ENCODE measurements around the gene PPP2R2B. TPM values are rescaled to one million over a fixed set of nuclear protein-coding genes. Genes with fewer than 3 reads are reported as not detected.

The PPP2R2B gene
- polyA plus RNA-seq, 1 experiment = 0.58 TPM

GRCh38 chr5:146592352-146592751 is 286.2 kb downstream of the PPP2R2B start:
- H3K27me3 ChIP-seq (ENCODE audit: control insufficient read depth, insufficient read depth, low read length) = no peaks in the 10 kb centered on the region
- TF ChIP-seq CTCF (IDR thresholded peaks at IDR 0.05; ENCODE audit: insufficient read depth, low read depth, low read length) = no peak
- no peak overlapping the region for H3K4me3 ChIP-seq (ENCODE audit: low read depth, low read length)
- DNase-seq (ENCODE audit: low read depth) = no peak
- CTCF ChIA-PET = no interaction called here
- H3K36me3 ChIP-seq (ENCODE audit: control insufficient read depth, insufficient read depth, low read length) = no peaks in the 10 kb centered on the region
- POLR2A ChIA-PET = no interaction called here

- Histone ChIP-seq H3K27me3 (ENCODE audit: control insufficient read depth, insufficient read depth, low read length) (no peaks in the 10 kb centered on the region), H3K4me3 (ENCODE audit: low read depth, low read length) (no peak overlapping the region), H3K36me3 (ENCODE audit: control insufficient read depth, insufficient read depth, low read length) (no peaks in the 10 kb centered on the region)
- TF ChIP-seq CTCF (IDR thresholded peaks at IDR 0.05; ENCODE audit: insufficient read depth, low read depth, low read length) = no peak
- ChIA-PET CTCF (interaction anchor here (0.9 to 1.7 kb wide), 5 partner anchors 8 to 56 kb away, joined by 3 to 4 read pairs (median 3); no protein-coding TSS in a partner anchor), POLR2A (no interaction called here)
- no peak for DNase-seq (ENCODE audit: low read depth)
These were observed 289.6 kb downstream of the PPP2R2B start for GRCh38 chr5:146589028-146589345.

GRCh38 chr5:146588331-146589027 is 290.1 kb downstream of the PPP2R2B start:
- Histone ChIP-seq H3K27me3 (ENCODE audit: control insufficient read depth, insufficient read depth, low read length) (no peaks in the 10 kb centered on the region), H3K36me3 (ENCODE audit: control insufficient read depth, insufficient read depth, low read length) (no peaks in the 10 kb centered on the region), H3K4me3 (ENCODE audit: low read depth, low read length) (no peak overlapping the region)
- POLR2A ChIA-PET = no interaction called here
- peak; percentile 21 for DNase-seq (ENCODE audit: low read depth)
- CTCF ChIA-PET = interaction anchor here (0.9 to 1.1 kb wide), 3 partner anchors 10 to 46 kb away, joined by 3 read pairs; no protein-coding TSS in a partner anchor
- TF ChIP-seq CTCF (IDR thresholded peaks at IDR 0.05; ENCODE audit: insufficient read depth, low read depth, low read length) = no peak

- CTCF ChIA-PET = no interaction called here
- DNase-seq (ENCODE audit: low read depth) = no peak
- H3K36me3 ChIP-seq (ENCODE audit: control insufficient read depth, insufficient read depth, low read length) = no peaks in the 10 kb centered on the region
- H3K4me3 ChIP-seq (ENCODE audit: low read depth, low read length) = no peak overlapping the region
- POLR2A ChIA-PET = no interaction called here
- TF ChIP-seq CTCF (IDR thresholded peaks at IDR 0.05; ENCODE audit: insufficient read depth, low read depth, low read length) = no peak
- H3K27me3 ChIP-seq (ENCODE audit: control insufficient read depth, insufficient read depth, low read length) = no peaks in the 10 kb centered on the region
These were observed 291.8 kb downstream of the PPP2R2B start for GRCh38 chr5:146586752-146587151.

- no peaks in the 10 kb centered on the region for H3K36me3 ChIP-seq (ENCODE audit: control insufficient read depth, insufficient read depth, low read length)
- TF ChIP-seq CTCF (IDR thresholded peaks at IDR 0.05; ENCODE audit: insufficient read depth, low read depth, low read length) = no peak
- ChIA-PET POLR2A (no interaction called here), CTCF (no interaction called here)
- DNase-seq (ENCODE audit: low read depth) = no peak
- H3K27me3 ChIP-seq (ENCODE audit: control insufficient read depth, insufficient read depth, low read length) = no peaks in the 10 kb centered on the region
- no peak overlapping the region for H3K4me3 ChIP-seq (ENCODE audit: low read depth, low read length)
These were observed 293.8 kb downstream of the PPP2R2B start for GRCh38 chr5:146584750-146585149.
